GM12878 (cell line): ENCODE measurements around the gene RPL29. TPM values are rescaled to one million over a fixed set of nuclear protein-coding genes. Genes with fewer than 3 reads are reported as not detected.

Experiments
- ATF7 ChIP-seq: fragments of 450-650 bp; IDR thresholded peaks from 2 replicates; pipeline ENCODE4 v1.6.1; 2016; ENCODE audit warnings: low read depth, mild to moderate bottlenecking
- BCL3 ChIP-seq: IDR thresholded peaks from 2 replicates; pipeline ENCODE4 v1.6.1; 2011; ENCODE audit warnings: borderline replicate concordance, low read depth, mild to moderate bottlenecking, moderate library complexity, low read length; ENCODE audit not compliant: insufficient read depth, poor library complexity, severe bottlenecking
- CBX5 ChIP-seq: sonication (generic); IDR thresholded peaks from 2 replicates; pipeline ENCODE4 v1.6.1; 2016; ENCODE audit warnings: low read depth, moderate library complexity, mild to moderate bottlenecking, inconsistent platforms
- CHD2 ChIP-seq: IDR thresholded peaks from 2 replicates; pipeline ENCODE4 v1.6.1; 2011; ENCODE audit warnings: low read depth, low read length, improper control_type of control experiment, borderline replicate concordance
- CREM ChIP-seq: IDR thresholded peaks from 2 replicates; pipeline ENCODE4 v1.6.1; 2014; ENCODE audit warnings: antibody characterized with exemption, low read depth
- E2F4 ChIP-seq: IDR thresholded peaks from 2 replicates; pipeline ENCODE4 v1.6.1; 2012; ENCODE audit warnings: low read depth, low read length, improper control_type of control experiment
- E4F1 ChIP-seq: fragments of 450-650 bp; IDR thresholded peaks from 2 replicates; pipeline ENCODE4 v1.6.1; 2018; ENCODE audit warnings: borderline replicate concordance, mild to moderate bottlenecking; ENCODE audit not compliant: partially characterized antibody
- FOXM1 ChIP-seq: IDR thresholded peaks from 2 replicates; pipeline ENCODE4 v1.6.1; 2012; ENCODE audit warnings: low read depth, mild to moderate bottlenecking, inconsistent platforms, low read length, moderate library complexity
- KDM1A ChIP-seq: fragments of 200-600 bp; sonication (generic); IDR thresholded peaks from 2 replicates; pipeline ENCODE4 v1.6.1; 2016; ENCODE audit warnings: borderline replicate concordance
- MYB ChIP-seq: fragments of 150-350 bp; IDR thresholded peaks from 2 replicates; pipeline ENCODE4 v1.6.1; 2014; ENCODE audit warnings: mild to moderate bottlenecking, low read depth, low read length, borderline replicate concordance
- NR2C1 ChIP-seq: fragments of 450-650 bp; IDR thresholded peaks from 2 replicates; pipeline ENCODE4 v1.6.1; 2017; ENCODE audit warnings: antibody characterized with exemption, mild to moderate bottlenecking, moderate library complexity
- PAX5 ChIP-seq: IDR thresholded peaks from 2 replicates; pipeline ENCODE4 v1.6.1; 2011; ENCODE audit warnings: low read depth, low read length, borderline replicate concordance
- PBX3 ChIP-seq: IDR thresholded peaks from 2 replicates; pipeline ENCODE4 v1.6.1; 2011; ENCODE audit warnings: mild to moderate bottlenecking, low read depth, low read length, moderate library complexity; ENCODE audit not compliant: insufficient replicate concordance
- PML ChIP-seq: IDR thresholded peaks from 2 replicates; pipeline ENCODE4 v1.6.1; 2012; ENCODE audit warnings: low read length, inconsistent platforms
- RCOR1 ChIP-seq: conservative IDR thresholded peaks from 2 replicates; pipeline ENCODE4 v1.6.1; 2012; ENCODE audit warnings: low read depth, low read length, improper control_type of control experiment
- RELA ChIP-seq: fragments of 450-650 bp; IDR thresholded peaks from 2 replicates; pipeline ENCODE4 v1.8.0; 2014; ENCODE audit warnings: borderline replicate concordance; ENCODE audit not compliant: partially characterized antibody
- RFX5 ChIP-seq: IDR thresholded peaks from 2 replicates; pipeline ENCODE4 v1.6.1; 2011; ENCODE audit warnings: low read depth, low read length, improper control_type of control experiment
- SUPT20H ChIP-seq: IDR thresholded peaks from 2 replicates; pipeline ENCODE4 v1.6.1; 2011; ENCODE audit warnings: low read depth, mild to moderate bottlenecking, low read length, moderate library complexity, borderline replicate concordance; ENCODE audit not compliant: control insufficient read depth
- TARDBP ChIP-seq: IDR thresholded peaks from 2 replicates; pipeline ENCODE4 v1.6.1; 2016; ENCODE audit warnings: borderline replicate concordance
- ZNF687 ChIP-seq: fragments of 450-650 bp; IDR thresholded peaks from 2 replicates; pipeline ENCODE4 v1.6.1; 2017; ENCODE audit warnings: mild to moderate bottlenecking, moderate library complexity
- polyA plus RNA-seq, 11 experiments: library from polyadenylated mRNA; depleted of rRNA in 4 of 11; unstranded in 6 of 11; stranded (reverse) in 5 of 11; fragments of >200 nt; fragmentation: Nextera tagmentation in 4 of 11; fragmentation: Illumina TruSeq in 1 of 11; extraction: Ambion mirVana in 4 of 11; extraction: Trizol in 1 of 11; gene quantifications; 1 replicate in 1 of 11; 2 replicates in 10 of 11; pipeline versions ENCODE4 v1.2.1 to v1.2.3, GENCODE V29; 2011 to 2016; ENCODE audit warnings: inconsistent platforms in 2 of 11, missing spikeins in 2 of 11, low read depth in 1 of 11
- total RNA-seq, 4 experiments: library from RNA; depleted of rRNA in 3 of 4; stranded (reverse); fragments of >200 nt in 3 of 4; fragmentation: Illumina TruSeq in 1 of 4; extraction: Trizol in 1 of 4; gene quantifications; 2 replicates each; pipeline versions ENCODE4 v1.2.1 to v1.2.3, GENCODE V29; 2013 to 2021

The RPL29 gene
- total and polyA plus RNA-seq, 10 of the 15 experiments (the other 5 are each of a cell fraction or from before 2014, with no cell fraction given), result 1,053 to 2,477 (median 1,657) TPM

- no peak for TF ChIP-seq PBX3
- TF ChIP-seq MYB, result no peak
- no peak for TF ChIP-seq E4F1
- no peak for TF ChIP-seq NR2C1
- TF ChIP-seq ATF7, result peak; percentile 2; the same call in 1 of the 2 replicates
- no peak for TF ChIP-seq RCOR1
- TF ChIP-seq BCL3, result no peak
- no peak for TF ChIP-seq CBX5
- TF ChIP-seq E2F4, result no peak
- TF ChIP-seq FOXM1, result no peak
- TF ChIP-seq PAX5, result no peak
- TF ChIP-seq SUPT20H, result no peak
- no peak for TF ChIP-seq CHD2
- TF ChIP-seq RELA, result peak; percentile 50
- 0 out of 2 replicates have a peak, but pooled peaks have one; percentile 1 for TF ChIP-seq CREM
- TF ChIP-seq ZNF687, result peak; percentile 58
- TF ChIP-seq KDM1A, result no peak
- no peak for TF ChIP-seq TARDBP
- TF ChIP-seq PML, result peak; percentile 6; the same call in 1 of the 2 replicates
- no peak for TF ChIP-seq RFX5
These were observed 12.7 kb downstream of the RPL29 start, which contains the start of gene ACY1 (continued) for GRCh38 chr3:51982838-51983577.
